AG04449 (cell line): ENCODE measurements around the gene OTUB2.
A peak's percentile ranks its signal among the peaks of the same experiment; 100 is the strongest.

Source experiments
- CTCF ChIA-PET: fragments of 350-600 bp; formaldehyde crosslinking; extraction: SDS; loops from one replicate; lab custom pipeline; 2021; ENCODE audit warnings: antibody characterized with exemption; lab: Yijun Ruan, JAX
- POLR2A ChIA-PET: fragments of 400-600, 350-600 bp; formaldehyde crosslinking; extraction: SDS; loops from one replicate; lab custom pipeline; 2020; ENCODE audit warnings: antibody characterized with exemption, inconsistent platforms; lab: Yijun Ruan, JAX
- DNase-seq: peaks from one replicate; pipeline ENCODE4 v3.0.0-alpha.2; 2010; ENCODE audit warnings: low read depth, low spot score
- H3K4me3 ChIP-seq: 2 replicates; pipeline ENCODE4 v1.5.1; 2011; ENCODE audit warnings: low read depth, mild to moderate bottlenecking, control low read depth, low read length
- TF ChIP-seq, protein P1 (sequence below): IDR thresholded peaks from one replicate; pipeline ENCODE4 v1.5.1; 2011; ENCODE audit warnings: mild to moderate bottlenecking, moderate library complexity, low read length, control low read depth, inconsistent platforms; ENCODE audit not compliant: insufficient read depth; ENCODE audit errors: missing control alignments

Gene OTUB2

DNA sequence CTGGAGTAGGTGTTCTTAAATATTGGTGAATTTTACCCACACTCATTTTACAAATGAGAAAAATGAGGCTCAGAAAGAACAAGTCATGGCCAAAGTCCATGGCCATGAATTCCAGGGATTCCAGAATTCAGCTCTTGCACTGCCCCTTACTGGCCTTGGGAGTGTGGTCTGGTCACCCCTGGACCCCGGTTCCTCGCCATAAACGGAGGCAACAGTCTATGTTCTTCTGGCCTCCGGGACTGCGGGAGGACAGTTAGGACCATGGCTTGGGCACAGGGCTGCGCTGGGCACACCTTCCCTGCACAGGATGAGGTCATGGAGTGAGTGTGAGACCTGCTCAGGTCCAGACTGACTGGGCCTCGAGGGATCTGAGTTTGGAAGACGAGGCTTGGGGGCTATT lies 22.1 kb upstream of the OTUB2 start:
- no peak overlapping the region for H3K4me3 ChIP-seq
- ChIA-PET CTCF (interaction anchor here (1.0 to 12.0 kb wide), 12 partner anchors 9 to 134 kb away, joined by 3 to 472 read pairs (median 4); partner anchors contain the start of genes IFI27L2 and OTUB2), POLR2A (no interaction called here)
- no peak for DNase-seq
- TF ChIP-seq, protein P1, sequence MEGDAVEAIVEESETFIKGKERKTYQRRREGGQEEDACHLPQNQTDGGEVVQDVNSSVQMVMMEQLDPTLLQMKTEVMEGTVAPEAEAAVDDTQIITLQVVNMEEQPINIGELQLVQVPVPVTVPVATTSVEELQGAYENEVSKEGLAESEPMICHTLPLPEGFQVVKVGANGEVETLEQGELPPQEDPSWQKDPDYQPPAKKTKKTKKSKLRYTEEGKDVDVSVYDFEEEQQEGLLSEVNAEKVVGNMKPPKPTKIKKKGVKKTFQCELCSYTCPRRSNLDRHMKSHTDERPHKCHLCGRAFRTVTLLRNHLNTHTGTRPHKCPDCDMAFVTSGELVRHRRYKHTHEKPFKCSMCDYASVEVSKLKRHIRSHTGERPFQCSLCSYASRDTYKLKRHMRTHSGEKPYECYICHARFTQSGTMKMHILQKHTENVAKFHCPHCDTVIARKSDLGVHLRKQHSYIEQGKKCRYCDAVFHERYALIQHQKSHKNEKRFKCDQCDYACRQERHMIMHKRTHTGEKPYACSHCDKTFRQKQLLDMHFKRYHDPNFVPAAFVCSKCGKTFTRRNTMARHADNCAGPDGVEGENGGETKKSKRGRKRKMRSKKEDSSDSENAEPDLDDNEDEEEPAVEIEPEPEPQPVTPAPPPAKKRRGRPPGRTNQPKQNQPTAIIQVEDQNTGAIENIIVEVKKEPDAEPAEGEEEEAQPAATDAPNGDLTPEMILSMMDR: no peak

DNA sequence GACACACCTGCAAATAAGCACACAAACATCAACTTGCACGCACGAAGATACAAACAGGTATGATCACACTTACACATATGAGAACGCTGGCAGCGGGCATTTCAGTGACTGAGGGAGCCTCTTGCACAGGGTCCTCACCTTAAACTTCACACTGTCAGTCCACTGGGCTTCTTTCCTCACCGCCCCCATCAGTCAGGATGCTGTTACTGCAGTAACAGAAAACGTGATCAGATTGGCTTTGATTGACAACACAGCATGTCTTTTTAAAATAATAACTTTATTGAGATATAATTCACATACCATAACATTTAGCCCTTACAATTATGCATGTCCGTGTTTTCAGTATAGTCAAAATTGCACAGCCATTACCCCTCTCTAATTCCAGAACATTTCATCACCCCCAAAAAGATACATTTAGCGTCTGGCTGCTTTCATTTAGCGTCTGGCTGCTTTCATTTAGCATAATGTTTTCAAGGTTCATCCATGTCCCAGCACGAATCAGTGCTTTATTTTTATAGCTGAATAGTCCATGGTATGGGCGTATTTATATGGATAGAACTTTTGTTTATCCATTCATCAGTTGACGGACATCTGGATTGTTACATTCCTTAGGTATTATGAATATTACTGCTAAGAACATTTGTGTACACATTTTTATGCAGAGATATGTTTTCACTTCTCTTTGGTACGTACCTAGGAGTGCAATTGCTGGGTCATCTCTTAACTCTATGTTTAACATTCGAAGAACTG lies 20.6 kb upstream of the OTUB2 start:
- H3K4me3 ChIP-seq: no peak overlapping the region
- DNase-seq: no peak
- TF ChIP-seq, protein P1: peak; percentile 45
- POLR2A ChIA-PET: no interaction called here
- CTCF ChIA-PET: interaction anchor here (0.6 to 12.0 kb wide), 12 partner anchors 9 to 351 kb away, joined by 3 to 472 read pairs (median 4); partner anchors contain the start of gene IFI27L2

- POLR2A ChIA-PET: no interaction called here
- CTCF ChIA-PET: interaction anchor here (1.2 to 6.9 kb wide), 2 partner anchors 28 to 68 kb away, joined by 3 to 48 read pairs; no protein-coding TSS in a partner anchor
- no peak overlapping the region for H3K4me3 ChIP-seq
- TF ChIP-seq, protein P1: no peak
- DNase-seq: no peak
Measured at GRCh38 chr14:94008234-94008633, 17.9 kb upstream of the OTUB2 start.

DNA sequence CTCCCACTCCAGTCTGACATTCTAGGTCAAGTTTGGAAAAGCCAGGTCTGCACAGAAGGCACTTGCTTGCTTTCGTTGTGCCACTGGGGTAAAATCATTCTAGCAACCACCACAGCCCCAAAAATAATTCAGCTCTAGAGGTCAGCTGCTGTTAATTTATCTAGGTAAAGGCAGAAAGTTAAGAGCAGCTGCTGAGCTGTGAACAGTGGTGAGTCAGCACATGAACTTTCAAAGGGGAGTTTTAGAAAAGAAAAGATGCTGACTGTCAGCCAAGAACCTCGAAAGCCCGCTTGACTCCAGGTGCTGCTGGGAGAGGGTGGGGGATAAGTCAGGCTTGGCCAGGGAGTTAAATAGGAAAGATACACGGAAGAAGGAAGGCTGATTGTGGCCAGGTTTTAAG lies 16.4 kb upstream of the OTUB2 start:
- DNase-seq: no peak
- ChIA-PET CTCF (interaction anchor here (1.0 to 6.9 kb wide), 5 partner anchors 70 to 171 kb away, joined by 3 to 48 read pairs (median 4); no protein-coding TSS in a partner anchor), POLR2A (no interaction called here)
- TF ChIP-seq, protein P1: no peak
- no peak overlapping the region for H3K4me3 ChIP-seq

- TF ChIP-seq, protein P1: no peak
- no peak overlapping the region for H3K4me3 ChIP-seq
- POLR2A ChIA-PET: no interaction called here
- CTCF ChIA-PET: interaction anchor here (0.9 to 6.9 kb wide), 8 partner anchors 8 to 126 kb away, joined by 3 to 48 read pairs (median 6); no protein-coding TSS in a partner anchor
- no peak for DNase-seq
Measured at GRCh38 chr14:94010625-94011024, 15.5 kb upstream of the OTUB2 start.

- TF ChIP-seq, protein P1: no peak
- POLR2A ChIA-PET: interaction anchor here (0.8 kb wide), 1 partner anchor 27 kb away, joined by 4 read pairs; no protein-coding TSS in a partner anchor
- no peak overlapping the region for H3K4me3 ChIP-seq
- CTCF ChIA-PET: interaction anchor here (0.9 to 6.9 kb wide), 9 partner anchors 9 to 125 kb away, joined by 3 to 48 read pairs (median 5); no protein-coding TSS in a partner anchor
- no peak for DNase-seq
Measured at GRCh38 chr14:94011795-94012194, 14.3 kb upstream of the OTUB2 start.
